GM23248 (cell line): ENCODE data around the gene DLG2. TPM values are rescaled to one million over a fixed set of nuclear protein-coding genes. Genes with fewer than 3 reads are reported as not detected.

ENCODE experiments used
- DNase-seq: peaks from one replicate; pipeline ENCODE4 v3.0.0-alpha.2; 2015
- H2AFZ ChIP-seq: fragments of 200-600 bp; sonication (generic); 2 replicates; pipeline ENCODE4 v1.6.1; 2016; ENCODE audit warnings: antibody characterized with exemption
- H3F3A ChIP-seq: fragments of 200-600 bp; sonication (generic); 2 replicates; pipeline ENCODE4 v1.6.1; 2016; ENCODE audit warnings: mild to moderate bottlenecking, antibody characterized with exemption, mixed run types; ENCODE audit not compliant: insufficient read depth
- H3K27ac ChIP-seq: fragments of 200-600 bp; sonication (generic); 2 replicates; pipeline ENCODE4 v1.5.1; 2016; ENCODE audit warnings: mild to moderate bottlenecking
- H3K27me3 ChIP-seq: fragments of 200-600 bp; sonication (generic); replicated peaks from 2 replicates; pipeline ENCODE4 v1.6.1; 2016; ENCODE audit warnings: mild to moderate bottlenecking; ENCODE audit not compliant: insufficient read depth
- H3K36me3 ChIP-seq: fragments of 200-600 bp; sonication (generic); 2 replicates; pipeline ENCODE4 v1.6.1; 2016; ENCODE audit warnings: low read depth, mild to moderate bottlenecking
- H3K4me1 ChIP-seq: fragments of 200-600 bp; sonication (generic); 2 replicates; pipeline ENCODE4 v1.6.1; 2016; ENCODE audit warnings: mild to moderate bottlenecking; ENCODE audit not compliant: insufficient read depth
- H3K4me2 ChIP-seq: fragments of 200-600 bp; sonication (generic); one replicate; pipeline ENCODE4 v1.6.1; 2016; ENCODE audit warnings: mild to moderate bottlenecking; ENCODE audit not compliant: unreplicated experiment
- H3K4me3 ChIP-seq: fragments of 200-600 bp; sonication (generic); 2 replicates; pipeline ENCODE4 v1.5.1; 2016; ENCODE audit warnings: mild to moderate bottlenecking
- H3K79me2 ChIP-seq: fragments of 200-600 bp; sonication (generic); 2 replicates; pipeline ENCODE4 v1.6.1; 2016; ENCODE audit warnings: mild to moderate bottlenecking; ENCODE audit not compliant: insufficient read depth
- H3K9ac ChIP-seq: fragments of 200-600 bp; sonication (generic); 2 replicates; pipeline ENCODE4 v1.6.1; 2016; ENCODE audit warnings: mild to moderate bottlenecking
- H3K9me2 ChIP-seq: fragments of 200-600 bp; sonication (generic); 2 replicates; pipeline ENCODE4 v1.6.1; 2016; ENCODE audit warnings: mixed run types, mild to moderate bottlenecking, moderate library complexity; ENCODE audit not compliant: insufficient read depth
- H3K9me3 ChIP-seq: fragments of 200-600 bp; sonication (generic); one replicate; pipeline ENCODE4 v1.6.1; 2017; ENCODE audit warnings: low read depth
- H4K20me1 ChIP-seq: fragments of 200-600 bp; sonication (generic); 2 replicates; pipeline ENCODE4 v1.6.0; 2016; ENCODE audit not compliant: insufficient read depth
- EZH2 ChIP-seq: fragments of 200-600 bp; sonication (generic); IDR thresholded peaks from 2 replicates; pipeline ENCODE4 v1.6.1; 2018; ENCODE audit warnings: antibody characterized with exemption, mild to moderate bottlenecking; ENCODE audit not compliant: insufficient read depth, poor library complexity, severe bottlenecking
- EZH2phosphoT487 ChIP-seq: fragments of 200-600 bp; sonication (generic); IDR thresholded peaks from 2 replicates; pipeline ENCODE4 v1.6.1; 2018; ENCODE audit warnings: antibody characterized with exemption, moderate library complexity, mild to moderate bottlenecking, low read depth; ENCODE audit not compliant: insufficient read depth
- WGBS, 2 experiments: methylation state at CpG; one replicate each; pipeline ENCODE4 v1.1.6; 2015 to 2017; ENCODE audit warnings: low lambda C conversion rate in 2 of 2, low coverage in 1 of 2; ENCODE audit errors: missing lambda C conversion rate in 2 of 2; 5-methylcytosine and 5-hydroxymethylcytosine counted together
- in situ Hi-C: fragments of 300-500 bp; cut with MboI; formaldehyde crosslinking; loops from 2 replicates; pipeline ENCODE4 v1.15.0; 2020
- polyA plus RNA-seq: library from polyadenylated mRNA; unstranded; fragments of >200 nt; fragmentation: Nextera tagmentation; extraction: Ambion mirVana; gene quantifications from 2 replicates; pipeline ENCODE4 v1.2.1, GENCODE V29; 2016
- total RNA-seq: library from RNA; depleted of rRNA; stranded (reverse); fragments of >200 nt; shearing (Covaris generic); gene quantifications from 2 replicates; pipeline ENCODE4 v1.2.3, GENCODE V29; 2014

DLG2 gene
- total and polyA plus RNA-seq, 2 experiments from 2014 or later, result 1.1 to 1.7 TPM

DNA sequence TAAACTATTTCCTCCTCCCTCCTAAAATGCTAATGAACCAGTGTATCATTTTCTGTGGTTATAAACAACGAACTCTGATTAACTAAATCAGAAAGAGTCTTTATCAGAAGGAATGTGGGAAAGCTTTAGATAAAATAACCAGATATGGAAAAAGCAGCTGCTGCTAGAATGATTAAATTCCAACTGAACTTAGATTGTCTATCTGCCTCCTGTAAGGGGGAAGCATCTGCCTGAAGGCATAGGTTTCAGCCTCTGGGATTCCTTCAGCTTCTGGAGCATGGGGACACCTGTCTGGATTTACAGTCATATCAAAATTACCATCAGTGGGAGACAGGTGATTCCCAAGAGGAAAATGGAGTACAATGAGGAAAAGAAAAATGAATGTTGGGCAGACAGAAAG is 1245.5 kb downstream of the DLG2 start:
- DNase-seq, result no peak
- Histone ChIP-seq H3K9me2 (no peaks in the 10 kb centered on the region), H3K4me2 (no peak overlapping the region), H3K27ac (no peak overlapping the region), H2AFZ (no peak overlapping the region), H3K79me2 (no peaks in the 10 kb centered on the region), H3K9me3 (no peaks in the 10 kb centered on the region), H3F3A (no peaks in the 10 kb centered on the region), H3K4me3 (no peak overlapping the region), H3K36me3 (no peaks in the 10 kb centered on the region), H3K27me3 (no peaks in the 10 kb centered on the region), H3K9ac (no peak overlapping the region), H4K20me1 (no peaks in the 10 kb centered on the region), H3K4me1 (no peaks in the 10 kb centered on the region)
- in situ Hi-C loops, result no loop called here
- 17 to 42% methylated on average over 1 of the region's 1 CpG for WGBS, 2 experiments
- TF ChIP-seq EZH2 (no peak), EZH2phosphoT487 (no peak)

GRCh38 chr11:84372381-84372950 is 1254.7 kb downstream of the DLG2 start:
- Histone ChIP-seq H3F3A (no peaks in the 10 kb centered on the region), H3K79me2 (no peaks in the 10 kb centered on the region), H3K36me3 (no peaks in the 10 kb centered on the region), H3K4me2 (no peak overlapping the region), H3K9me3 (no peaks in the 10 kb centered on the region), H3K9ac (no peak overlapping the region), H3K27me3 (no peaks in the 10 kb centered on the region), H4K20me1 (no peaks in the 10 kb centered on the region), H3K4me3 (no peak overlapping the region), H3K27ac (no peak overlapping the region), H3K9me2 (no peaks in the 10 kb centered on the region), H2AFZ (no peak overlapping the region), H3K4me1 (no peaks in the 10 kb centered on the region)
- whole genome bisulfite sequencing, 2 experiments, result 23 to 27% methylated on average over 2 of the region's 2 CpGs
- TF ChIP-seq EZH2, result no peak
- TF ChIP-seq EZH2phosphoT487, result no peak
- no peak for DNase-seq
- in situ Hi-C loops, result no loop called here

DNA sequence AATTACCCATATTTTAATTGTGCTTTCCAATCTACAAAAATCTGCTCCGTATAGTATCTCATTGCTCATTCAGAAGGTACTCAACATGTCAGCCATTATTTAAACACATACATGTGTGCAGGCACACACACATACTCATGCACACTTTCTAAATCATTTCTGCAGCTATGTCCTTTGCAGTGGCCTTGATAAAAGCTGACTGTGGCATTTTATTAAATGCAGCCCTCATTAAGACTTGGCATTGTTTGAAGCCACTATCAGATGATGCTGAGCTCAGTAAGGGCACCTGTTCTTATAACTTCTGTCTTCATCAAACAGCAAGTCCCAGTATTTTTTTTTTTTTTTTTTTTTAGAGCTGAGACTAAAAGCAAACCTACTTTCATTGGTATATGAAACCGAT is 1269.1 kb downstream of the DLG2 start:
- no peak overlapping the region for H3K27ac ChIP-seq
- no peak overlapping the region for H3K9ac ChIP-seq
- H3K9me2 ChIP-seq, result no peaks in the 10 kb centered on the region
- no peak overlapping the region for H3K4me3 ChIP-seq
- no peak for DNase-seq
- H3K79me2 ChIP-seq, result no peaks in the 10 kb centered on the region
- H3K27me3 ChIP-seq, result no peaks in the 10 kb centered on the region
- H3K4me1 ChIP-seq, result no peaks in the 10 kb centered on the region
- no peaks in the 10 kb centered on the region for H3K36me3 ChIP-seq
- H3K4me2 ChIP-seq, result no peak overlapping the region
- no peaks in the 10 kb centered on the region for H4K20me1 ChIP-seq
- H3F3A ChIP-seq, result no peaks in the 10 kb centered on the region
- WGBS, 2 experiments, result 18 to 21% methylated on average over 2 of the region's 2 CpGs
- no peak for TF ChIP-seq EZH2phosphoT487
- TF ChIP-seq EZH2, result no peak
- no peaks in the 10 kb centered on the region for H3K9me3 ChIP-seq
- in situ Hi-C loops, result no loop called here
- H2AFZ ChIP-seq, result no peak overlapping the region

DNA sequence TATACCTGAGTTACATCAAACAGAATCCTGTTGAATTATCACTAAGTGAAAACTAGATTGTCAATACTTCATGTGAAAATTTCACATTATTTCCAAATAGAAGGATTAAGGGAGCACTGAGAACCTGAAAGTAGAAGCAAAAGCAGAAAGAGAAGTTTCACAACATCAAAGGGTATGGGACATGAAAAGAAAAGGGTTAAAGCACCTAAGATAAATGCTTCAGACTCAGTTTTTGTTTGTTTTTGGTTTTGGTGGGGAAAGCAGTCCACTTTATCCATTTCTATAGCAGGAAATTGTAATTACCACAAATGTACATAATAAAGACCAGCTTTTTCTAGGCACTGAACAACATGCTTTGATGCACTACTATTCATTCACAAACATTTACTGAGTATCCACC is 1271.2 kb downstream of the DLG2 start:
- in situ Hi-C loops, result no loop called here
- Histone ChIP-seq H3K4me2 (no peak overlapping the region), H4K20me1 (no peaks in the 10 kb centered on the region), H3F3A (no peaks in the 10 kb centered on the region), H3K79me2 (no peaks in the 10 kb centered on the region), H3K27me3 (no peaks in the 10 kb centered on the region), H3K9me3 (no peaks in the 10 kb centered on the region), H3K9ac (no peak overlapping the region), H3K27ac (no peak overlapping the region), H3K36me3 (no peaks in the 10 kb centered on the region), H3K4me3 (no peak overlapping the region), H3K4me1 (no peaks in the 10 kb centered on the region), H3K9me2 (no peaks in the 10 kb centered on the region), H2AFZ (no peak overlapping the region)
- TF ChIP-seq EZH2 (no peak), EZH2phosphoT487 (no peak)
- no peak for DNase-seq

GRCh38 chr11:84345597-84345996 is 1281.5 kb downstream of the DLG2 start:
- Histone ChIP-seq H2AFZ (no peak overlapping the region), H4K20me1 (no peaks in the 10 kb centered on the region), H3K9ac (no peak overlapping the region), H3F3A (no peaks in the 10 kb centered on the region), H3K27ac (no peak overlapping the region), H3K4me3 (no peak overlapping the region), H3K27me3 (no peaks in the 10 kb centered on the region), H3K9me2 (no peaks in the 10 kb centered on the region), H3K4me1 (no peaks in the 10 kb centered on the region), H3K36me3 (no peaks in the 10 kb centered on the region), H3K79me2 (no peaks in the 10 kb centered on the region), H3K4me2 (no peak overlapping the region), H3K9me3 (no peaks in the 10 kb centered on the region)
- no peak for TF ChIP-seq EZH2phosphoT487
- no peak for TF ChIP-seq EZH2
- 5% methylated on average over 1 of the region's 1 CpG for WGBS, 2 experiments
- in situ Hi-C loops, result no loop called here
- DNase-seq, result no peak
